ENCODE data around the gene KCTD18. TPM values are rescaled to one million over a fixed set of nuclear protein-coding genes. Genes with fewer than 3 reads are reported as not detected.

The KCTD18 gene
- total RNA-seq, 1 donor from 2014 or later: 13.0 TPM

- DNase-seq (ENCODE audit: low spot score) (no peak), ATAC-seq (no peak)
- intact Hi-C loops (cut with DNase I): no loop called here
Measured at GRCh38 chr2:200443376-200443775, 66.5 kb downstream of the KCTD18 start.

- no peak for DNase-seq (ENCODE audit: low spot score)
Measured at GRCh38 chr2:200442471-200442870, 67.4 kb downstream of the KCTD18 start.

GRCh38 chr2:200439981-200440380 is 69.9 kb downstream of the KCTD18 start:
- intact Hi-C loops (cut with DNase I): no loop called here
- DNase-seq (ENCODE audit: low spot score): no peak
- no peak for ATAC-seq

More at GRCh38 chr2:200442471-200442870, 67.4 kb downstream of the KCTD18 start:
- intact Hi-C loops (cut with DNase I): no loop called here
- ATAC-seq: peak; percentile 58

Other genes with a start within 250 kb of the KCTD18 start
- 82.3 TPM for gene SPATS2L, start 203.4 kb downstream of the KCTD18 start, total RNA-seq
- gene SGO2, start 16.1 kb upstream of the KCTD18 start, total RNA-seq: 2.6 TPM
- gene AOX1, start 75.9 kb upstream of the KCTD18 start, total RNA-seq: 35.1 TPM

Data from sciatic nerve (tissue), 2 donors.